Duodenal mucosa (tissue), 2 donors: ENCODE results near the gene LMBRD1.

ENCODE experiments used
- H3K27ac ChIP-seq: one replicate; pipeline ENCODE4 v1.7.0; 2013; ENCODE audit warnings: low read depth, low read length
- H3K27me3 ChIP-seq, 2 donors: one replicate each; pipeline ENCODE4 v1.7.0; 2013; ENCODE audit warnings: low read length in 2 of 2, control low read depth in 1 of 2; ENCODE audit not compliant: insufficient read depth in 2 of 2, control insufficient read depth in 1 of 2
- H3K36me3 ChIP-seq, 2 donors: one replicate each; pipeline ENCODE4 v1.7.0; 2013; ENCODE audit warnings: low read length in 2 of 2, control low read depth in 1 of 2; ENCODE audit not compliant: insufficient read depth in 2 of 2, control insufficient read depth in 1 of 2
- H3K4me1 ChIP-seq, 2 donors: one replicate each; pipeline ENCODE4 v1.7.0; 2013; ENCODE audit warnings: low read length in 2 of 2, control low read depth in 1 of 2; ENCODE audit not compliant: insufficient read depth in 2 of 2, control insufficient read depth in 1 of 2
- H3K4me3 ChIP-seq, 2 donors: one replicate each; pipeline ENCODE4 v1.7.0; 2013; ENCODE audit warnings: low read length in 2 of 2, low read depth in 1 of 2
- H3K9ac ChIP-seq, 2 donors: one replicate each; pipeline ENCODE4 v1.7.0; 2013; ENCODE audit warnings: low read length in 2 of 2, low read depth in 1 of 2
- H3K9me3 ChIP-seq, 2 donors: one replicate each; pipeline ENCODE4 v1.7.0; 2013; ENCODE audit warnings: low read length in 2 of 2, control low read depth in 1 of 2; ENCODE audit not compliant: control insufficient read depth in 1 of 2

Gene LMBRD1

GRCh38 chr6:69784595-69785377 is 12.0 kb downstream of the LMBRD1 start:
- no peaks in the 10 kb centered on the region for H3K9me3 ChIP-seq
- H3K27me3 ChIP-seq = no peaks in the 10 kb centered on the region
- peaks cover 0 to 44% of the 10 kb centered on the region in 2 donors for H3K4me1 ChIP-seq
- H3K36me3 ChIP-seq = peaks cover 0 to 10% of the 10 kb centered on the region in 2 donors
- H3K4me3 ChIP-seq = no peak overlapping the region
- H3K27ac ChIP-seq = no peak overlapping the region
- H3K9ac ChIP-seq = no peak overlapping the region

- Histone ChIP-seq H3K4me1 (peaks cover 0 to 40% of the 10 kb centered on the region in 2 donors), H3K4me3 (no peak overlapping the region), H3K9ac (no peak overlapping the region), H3K9me3 (no peaks in the 10 kb centered on the region), H3K36me3 (peaks cover 0 to 3% of the 10 kb centered on the region in 2 donors), H3K27me3 (no peaks in the 10 kb centered on the region), H3K27ac (no peak overlapping the region)
Measured at GRCh38 chr6:69783108-69783507, 13.7 kb downstream of the LMBRD1 start.

- Histone ChIP-seq H3K9ac (no peak overlapping the region), H3K27me3 (no peaks in the 10 kb centered on the region), H3K4me3 (no peak overlapping the region), H3K36me3 (peaks cover 0 to 3% of the 10 kb centered on the region in 2 donors), H3K4me1 (peaks cover 0 to 31% of the 10 kb centered on the region in 2 donors), H3K9me3 (no peaks in the 10 kb centered on the region), H3K27ac (no peak overlapping the region)
Measured at GRCh38 chr6:69780585-69781178, 16.1 kb downstream of the LMBRD1 start.

GRCh38 chr6:69775941-69776340 is 20.9 kb downstream of the LMBRD1 start:
- Histone ChIP-seq H3K9ac (no peak overlapping the region), H3K4me1 (peaks cover 0 to 9% of the 10 kb centered on the region in 2 donors), H3K36me3 (no peaks in the 10 kb centered on the region), H3K27me3 (no peaks in the 10 kb centered on the region), H3K9me3 (no peaks in the 10 kb centered on the region), H3K27ac (no peak overlapping the region), H3K4me3 (no peak overlapping the region)

- no peaks in the 10 kb centered on the region for H3K36me3 ChIP-seq
- H3K4me3 ChIP-seq = no peak overlapping the region
- H3K9me3 ChIP-seq = no peaks in the 10 kb centered on the region
- no peak overlapping the region for H3K9ac ChIP-seq
- no peak overlapping the region for H3K27ac ChIP-seq
- H3K27me3 ChIP-seq = no peaks in the 10 kb centered on the region
- H3K4me1 ChIP-seq = peaks cover 0 to 5% of the 10 kb centered on the region in 2 donors
Measured at GRCh38 chr6:69775585-69775849, 21.3 kb downstream of the LMBRD1 start.

GRCh38 chr6:69774740-69775584 is 21.8 kb downstream of the LMBRD1 start:
- Histone ChIP-seq H3K4me1 (no peaks in the 10 kb centered on the region), H3K36me3 (no peaks in the 10 kb centered on the region), H3K9ac (no peak overlapping the region), H3K4me3 (no peak overlapping the region), H3K27ac (no peak overlapping the region), H3K9me3 (no peaks in the 10 kb centered on the region), H3K27me3 (no peaks in the 10 kb centered on the region)

GRCh38 chr6:69771158-69771906 is 25.5 kb downstream of the LMBRD1 start:
- H3K9ac ChIP-seq = no peak overlapping the region
- H3K27me3 ChIP-seq = no peaks in the 10 kb centered on the region
- H3K4me1 ChIP-seq = no peaks in the 10 kb centered on the region
- H3K4me3 ChIP-seq = no peak overlapping the region
- no peaks in the 10 kb centered on the region for H3K9me3 ChIP-seq
- H3K36me3 ChIP-seq = no peaks in the 10 kb centered on the region
- no peak overlapping the region for H3K27ac ChIP-seq

GRCh38 chr6:69768664-69769063 is 28.1 kb downstream of the LMBRD1 start:
- H3K36me3 ChIP-seq = no peaks in the 10 kb centered on the region
- no peaks in the 10 kb centered on the region for H3K4me1 ChIP-seq
- no peak overlapping the region for H3K9ac ChIP-seq
- no peak overlapping the region for H3K4me3 ChIP-seq
- H3K27ac ChIP-seq = no peak overlapping the region
- H3K9me3 ChIP-seq = no peaks in the 10 kb centered on the region
- H3K27me3 ChIP-seq = no peaks in the 10 kb centered on the region

- Histone ChIP-seq H3K36me3 (peaks cover 0 to 3% of the 10 kb centered on the region in 2 donors), H3K4me1 (no peaks in the 10 kb centered on the region), H3K27ac (no peak overlapping the region), H3K9ac (no peak overlapping the region), H3K27me3 (no peaks in the 10 kb centered on the region), H3K4me3 (no peak overlapping the region), H3K9me3 (no peaks in the 10 kb centered on the region)
Measured at GRCh38 chr6:69763763-69764162, 33.0 kb downstream of the LMBRD1 start.
